Measurements from ENCODE around the gene ASXL3. TPM values are rescaled to one million over a fixed set of nuclear protein-coding genes. Genes with fewer than 3 reads are reported as not detected.

The ASXL3 gene
- total RNA-seq, 1 donor from 2014 or later = 1.4 TPM

- intact Hi-C loops (cut with DNase I) = no loop called here
- DNase-seq (no peak), ATAC-seq (no peak)
- Histone ChIP-seq H3K27me3 (ENCODE audit: low read depth) (no peaks in the 10 kb centered on the region), H3K4me3 (no peak overlapping the region), H3K27ac (no peak overlapping the region), H3K36me3 (no peaks in the 10 kb centered on the region), H3K4me1 (no peaks in the 10 kb centered on the region), H3K9me3 (no peaks in the 10 kb centered on the region)
- no peak for TF ChIP-seq CTCF (IDR thresholded peaks at IDR 0.05)
Observed at GRCh38 chr18:33733376-33733775, 155.4 kb downstream of the ASXL3 start.

GRCh38 chr18:33735428-33735827 is 157.4 kb downstream of the ASXL3 start:
- H3K27me3 ChIP-seq (ENCODE audit: low read depth) = no peaks in the 10 kb centered on the region
- H3K4me1 ChIP-seq = no peaks in the 10 kb centered on the region
- H3K4me3 ChIP-seq = no peak overlapping the region
- ATAC-seq = no peak
- no peaks in the 10 kb centered on the region for H3K36me3 ChIP-seq
- intact Hi-C loops (cut with DNase I) = no loop called here
- no peaks in the 10 kb centered on the region for H3K9me3 ChIP-seq
- TF ChIP-seq CTCF (IDR thresholded peaks at IDR 0.05) = no peak
- H3K27ac ChIP-seq = no peak overlapping the region
- no peak for DNase-seq

- Histone ChIP-seq H3K9me3 (no peaks in the 10 kb centered on the region), H3K36me3 (no peaks in the 10 kb centered on the region), H3K4me1 (no peaks in the 10 kb centered on the region), H3K4me3 (no peak overlapping the region), H3K27ac (no peak overlapping the region), H3K27me3 (ENCODE audit: low read depth) (no peaks in the 10 kb centered on the region)
- ATAC-seq (no peak), DNase-seq (no peak)
- intact Hi-C loops (cut with DNase I) = no loop called here
- TF ChIP-seq CTCF (IDR thresholded peaks at IDR 0.05) = no peak
Observed at GRCh38 chr18:33741760-33742159, 163.7 kb downstream of the ASXL3 start.

GRCh38 chr18:33744032-33744697 is 166.1 kb downstream of the ASXL3 start:
- H3K27me3 ChIP-seq (ENCODE audit: low read depth) = no peaks in the 10 kb centered on the region
- H3K36me3 ChIP-seq = no peaks in the 10 kb centered on the region
- H3K4me1 ChIP-seq = no peaks in the 10 kb centered on the region
- ATAC-seq = no peak
- no peak overlapping the region for H3K4me3 ChIP-seq
- no peak for DNase-seq
- H3K27ac ChIP-seq = no peak overlapping the region
- intact Hi-C loops (cut with DNase I) = no loop called here
- H3K9me3 ChIP-seq = no peaks in the 10 kb centered on the region
- no peak for TF ChIP-seq CTCF (IDR thresholded peaks at IDR 0.05)

- H3K9me3 ChIP-seq = no peaks in the 10 kb centered on the region
- H3K4me3 ChIP-seq = no peak overlapping the region
- no peak for TF ChIP-seq CTCF (IDR thresholded peaks at IDR 0.05)
- H3K4me1 ChIP-seq = no peaks in the 10 kb centered on the region
- H3K27me3 ChIP-seq (ENCODE audit: low read depth) = no peaks in the 10 kb centered on the region
- H3K36me3 ChIP-seq = no peaks in the 10 kb centered on the region
- H3K27ac ChIP-seq = no peak overlapping the region
- DNase-seq (no peak), ATAC-seq (no peak)
- intact Hi-C loops (cut with DNase I) = no loop called here
Observed at GRCh38 chr18:33745151-33745795, 167.3 kb downstream of the ASXL3 start.
